H9 (cell line): Measurements from ENCODE around the gene METTL8. TPM values are rescaled to one million over a fixed set of nuclear protein-coding genes. Genes with fewer than 3 reads are reported as not detected.
A peak's percentile ranks its signal among the peaks of the same experiment; 100 is the strongest.

Experiments
- DNase-seq: peaks from one replicate; pipeline ENCODE4 v3.0.0-alpha.2; 2017
- H2AFZ ChIP-seq: one replicate; pipeline ENCODE4 v1.6.1; 2013; ENCODE audit warnings: mild to moderate bottlenecking, low read length, control low read depth, moderate library complexity
- H2AK5ac ChIP-seq: 2 replicates; pipeline ENCODE4 v1.6.1; 2013; ENCODE audit warnings: low read length, control low read depth, mixed read lengths; ENCODE audit not compliant: insufficient read length
- H2BK120ac ChIP-seq: one replicate; pipeline ENCODE4 v1.6.1; 2013; ENCODE audit warnings: low read depth, mild to moderate bottlenecking, low read length, control low read depth, inconsistent platforms; ENCODE audit not compliant: poor library complexity, severe bottlenecking
- H2BK12ac ChIP-seq: 2 replicates; pipeline ENCODE4 v1.6.1; 2013; ENCODE audit warnings: low read length, control low read depth, mixed read lengths, low read depth; ENCODE audit not compliant: insufficient read length
- H2BK15ac ChIP-seq: 2 replicates; pipeline ENCODE4 v1.6.1; 2013; ENCODE audit warnings: low read depth, low read length, control low read depth
- H2BK20ac ChIP-seq: one replicate; pipeline ENCODE4 v1.6.1; 2013; ENCODE audit warnings: low read depth, mild to moderate bottlenecking, low read length, control low read depth, inconsistent platforms; ENCODE audit not compliant: poor library complexity, severe bottlenecking
- H2BK5ac ChIP-seq: 2 replicates; pipeline ENCODE4 v1.6.1; 2013; ENCODE audit warnings: low read length, control low read depth, mixed read lengths; ENCODE audit not compliant: insufficient read length
- H3K14ac ChIP-seq: 2 replicates; pipeline ENCODE4 v1.6.1; 2013; ENCODE audit warnings: low read length, control low read depth; ENCODE audit not compliant: insufficient read depth
- H3K18ac ChIP-seq: 2 replicates; pipeline ENCODE4 v1.6.1; 2013; ENCODE audit warnings: low read depth, mild to moderate bottlenecking, mixed read lengths, low read length, control low read depth; ENCODE audit not compliant: insufficient read length
- H3K23ac ChIP-seq: 2 replicates; pipeline ENCODE4 v1.6.1; 2013; ENCODE audit warnings: low read length, control low read depth, mixed read lengths, low read depth; ENCODE audit not compliant: insufficient read length
- H3K23me2 ChIP-seq: 2 replicates; pipeline ENCODE4 v1.6.1; 2013; ENCODE audit warnings: low read depth, mild to moderate bottlenecking, mixed read lengths, low read length, control low read depth; ENCODE audit not compliant: insufficient read length, poor library complexity, severe bottlenecking
- H3K27ac ChIP-seq: 2 replicates; pipeline ENCODE4 v1.5.1; 2013; ENCODE audit warnings: low read length, control low read depth, mixed read lengths, low read depth; ENCODE audit not compliant: insufficient read length
- H3K27me3 ChIP-seq: 2 replicates; pipeline ENCODE4 v1.6.1; 2013; ENCODE audit warnings: low read length, control low read depth, inconsistent platforms; ENCODE audit not compliant: insufficient read depth
- H3K4ac ChIP-seq: 2 replicates; pipeline ENCODE4 v1.6.1; 2013; ENCODE audit warnings: low read depth, mild to moderate bottlenecking, control low read depth, inconsistent platforms, low read length, moderate library complexity
- H3K4me1 ChIP-seq: 2 replicates; pipeline ENCODE4 v1.6.1; 2013; ENCODE audit warnings: low read length, control low read depth, inconsistent platforms; ENCODE audit not compliant: insufficient read depth
- H3K4me2 ChIP-seq: 2 replicates; pipeline ENCODE4 v1.6.1; 2013; ENCODE audit warnings: low read length, control low read depth, mixed read lengths; ENCODE audit not compliant: insufficient read length, insufficient read depth
- H3K56ac ChIP-seq: 2 replicates; pipeline ENCODE4 v1.6.1; 2013; ENCODE audit warnings: low read depth, mild to moderate bottlenecking, mixed read lengths, low read length, control low read depth; ENCODE audit not compliant: insufficient read length
- H3K79me1 ChIP-seq: 2 replicates; pipeline ENCODE4 v1.6.1; 2013; ENCODE audit warnings: low read depth, mild to moderate bottlenecking, moderate library complexity, low read length, control low read depth, inconsistent platforms; ENCODE audit not compliant: insufficient read depth, poor library complexity, severe bottlenecking
- H3K79me2 ChIP-seq: 2 replicates; pipeline ENCODE4 v1.6.1; 2013; ENCODE audit warnings: low read length, control low read depth, inconsistent platforms; ENCODE audit not compliant: insufficient read depth
- H3K9ac ChIP-seq: 2 replicates; pipeline ENCODE4 v1.6.1; 2013; ENCODE audit warnings: low read length, control low read depth, mixed read lengths; ENCODE audit not compliant: insufficient read length; ENCODE audit errors: extremely low read depth
- H3K9me3 ChIP-seq: one replicate; pipeline ENCODE4 v1.6.1; 2013; ENCODE audit warnings: low read depth, low read length, inconsistent platforms; ENCODE audit not compliant: control insufficient read depth
- H3T11ph ChIP-seq: one replicate; pipeline ENCODE4 v1.6.1; 2013; ENCODE audit warnings: mild to moderate bottlenecking, low read length, control low read depth, inconsistent platforms
- H4K20me1 ChIP-seq: one replicate; pipeline ENCODE4 v1.6.1; 2013; ENCODE audit not compliant: control insufficient read depth, insufficient read length, insufficient read depth
- H4K5ac ChIP-seq: 2 replicates; pipeline ENCODE4 v1.6.1; 2013; ENCODE audit warnings: low read depth, mild to moderate bottlenecking, mixed read lengths, low read length, control low read depth; ENCODE audit not compliant: insufficient read length
- H4K8ac ChIP-seq: replicated peaks from 2 replicates; pipeline ENCODE4 v1.6.1; 2013; ENCODE audit warnings: low read length, control low read depth, mixed read lengths, low read depth; ENCODE audit not compliant: insufficient read length
- H4K91ac ChIP-seq: 2 replicates; pipeline ENCODE4 v1.6.1; 2013; ENCODE audit warnings: low read depth, mild to moderate bottlenecking, moderate library complexity, mixed read lengths, low read length, control low read depth; ENCODE audit not compliant: insufficient read length
- H3K27ac Mint-ChIP-seq, 3 experiments: 2 replicates in 2 of 3; 3 replicates in 1 of 3; pipeline ENCODE4 v1.8.0; 2020 to 2021; ENCODE audit warnings: mixed read lengths in 3 of 3, mild to moderate bottlenecking in 1 of 3, moderate library complexity in 1 of 3
- H3K27me3 Mint-ChIP-seq: 2 replicates; pipeline ENCODE4 v1.8.0; 2021; ENCODE audit warnings: low read depth, mild to moderate bottlenecking, moderate library complexity, mixed read lengths
- H3K36me3 Mint-ChIP-seq, 3 experiments: 2 replicates in 2 of 3; 3 replicates in 1 of 3; pipeline ENCODE4 v1.8.0; 2020 to 2021; ENCODE audit warnings: low read depth in 3 of 3, mixed read lengths in 3 of 3; ENCODE audit not compliant: insufficient read depth in 1 of 3
- H3K4me1 Mint-ChIP-seq, 2 experiments: 2 replicates each; pipeline ENCODE4 v1.8.0; 2020; ENCODE audit warnings: mixed read lengths in 2 of 2
- H3K4me3 Mint-ChIP-seq, 2 experiments: 2 replicates in 1 of 2; 3 replicates in 1 of 2; pipeline ENCODE4 v1.8.0; 2020 to 2021; ENCODE audit warnings: mild to moderate bottlenecking in 2 of 2, mixed read lengths in 2 of 2, moderate library complexity in 1 of 2
- H3K9me3 Mint-ChIP-seq, 2 experiments: 2 replicates in 1 of 2; 3 replicates in 1 of 2; pipeline ENCODE4 v1.8.0; 2020; ENCODE audit warnings: mild to moderate bottlenecking in 2 of 2, mixed read lengths in 2 of 2, moderate library complexity in 1 of 2
- CTCF ChIP-seq: fragments of 200-600 bp; sonication (generic); conservative IDR thresholded peaks from 3 replicates; pipeline ENCODE4 v1.8.0; 2021; ENCODE audit warnings: antibody characterized with exemption, mild to moderate bottlenecking
- WGBS: extraction: QIAGEN DNeasy Blood & Tissue Kit; methylation state at CpG from one replicate; pipeline ENCODE4 v1.1.7; 2013; ENCODE audit warnings: missing lambda C conversion rate, low lambda C conversion rate, mixed read lengths; ENCODE audit not compliant: insufficient read length; ENCODE audit errors: extremely low coverage; 5-methylcytosine and 5-hydroxymethylcytosine counted together
- total RNA-seq: library from RNA; stranded (reverse); gene quantifications from 2 replicates; pipeline ENCODE4 v1.2.1, GENCODE V29; 2021

The METTL8 gene
- total RNA-seq, 1 experiment from 2014 or later, result 40.9 TPM

GRCh38 chr2:171394164-171394740, 39.5 kb downstream of the METTL8 start:
- no peak overlapping the region for H2BK15ac ChIP-seq
- no peak overlapping the region for H3K18ac ChIP-seq
- WGBS, result no CpG with 5 or more reads among the region's 1 CpG
- H3K27me3 ChIP-seq, result no peaks in the 10 kb centered on the region
- H3K4me1 ChIP-seq, result peaks cover 6% of the 10 kb centered on the region; the same call in 1 of the 2 replicates
- peak overlapping the region in 2 of 3 experiments; percentile 10 to 69; a peak in 4 of 7 replicates for H3K27ac Mint-ChIP-seq
- H3K23ac ChIP-seq, result no peak overlapping the region
- no peak overlapping the region for H2BK12ac ChIP-seq
- H3K4me1 Mint-ChIP-seq, result peaks cover 36 to 37% of the 10 kb centered on the region in 2 experiments
- no peaks in the 10 kb centered on the region for H3K27me3 Mint-ChIP-seq
- no peak overlapping the region for H2BK20ac ChIP-seq
- H4K5ac ChIP-seq, result no peak overlapping the region
- no peak for DNase-seq
- H3K4me2 ChIP-seq, result no peak overlapping the region
- H2AK5ac ChIP-seq, result no peak overlapping the region
- no peak for TF ChIP-seq CTCF
- no peaks in the 10 kb centered on the region for H3K79me1 ChIP-seq
- no peak overlapping the region for H4K91ac ChIP-seq
- H3K36me3 Mint-ChIP-seq, result peaks cover 6 to 17% (median 9%) of the 10 kb centered on the region in 3 experiments; a peak in 5 of 7 replicates
- H2AFZ ChIP-seq, result no peak overlapping the region
- no peaks in the 10 kb centered on the region for H3K23me2 ChIP-seq
- H4K8ac ChIP-seq, result no peak overlapping the region
- H3K9me3 Mint-ChIP-seq, result peaks cover 0 to 7% of the 10 kb centered on the region in 2 experiments; a peak in 3 of 5 replicates
- H3K79me2 ChIP-seq, result no peaks in the 10 kb centered on the region; the same call in 1 of the 2 replicates
- H3K4me3 Mint-ChIP-seq, result no peak overlapping the region; a peak in 1 of 5 replicates
- no peak overlapping the region for H3K4ac ChIP-seq
- H2BK120ac ChIP-seq, result no peak overlapping the region
- no peak overlapping the region for H2BK5ac ChIP-seq
- H3T11ph ChIP-seq, result no peak overlapping the region
- no peak overlapping the region for H3K27ac ChIP-seq
- H3K14ac ChIP-seq, result no peak overlapping the region
- no peak overlapping the region for H3K56ac ChIP-seq
- no peaks in the 10 kb centered on the region for H3K9me3 ChIP-seq
- no peak overlapping the region for H3K9ac ChIP-seq
- H4K20me1 ChIP-seq, result no peaks in the 10 kb centered on the region
